ENCODE results near the gene KLHDC8B.
A peak's percentile ranks its signal among the peaks of the same experiment; 100 is the strongest.

Gene KLHDC8B

DNA sequence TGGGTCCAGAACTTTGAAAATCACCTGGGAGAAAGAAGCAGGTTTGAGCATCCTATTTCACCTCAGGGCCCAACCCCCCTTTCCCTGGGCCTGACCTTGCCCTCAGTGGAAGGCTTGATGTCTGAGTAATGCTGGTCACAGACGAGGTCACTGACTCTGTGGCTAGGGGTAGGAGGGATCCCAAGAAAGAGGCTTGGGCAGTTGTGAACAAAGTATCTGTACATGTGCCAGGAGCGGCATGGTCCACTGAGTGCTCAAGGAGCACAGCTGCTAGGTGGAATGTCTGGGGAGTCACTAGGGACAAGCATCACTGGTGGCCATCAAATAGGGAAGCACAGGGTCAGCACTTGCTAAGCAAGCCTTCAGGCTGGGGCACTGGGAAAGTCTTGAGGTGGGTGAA, 12.6 kb upstream of the KLHDC8B start:
- DNase-seq (ENCODE audit: low spot score), result peak; percentile 91

DNA sequence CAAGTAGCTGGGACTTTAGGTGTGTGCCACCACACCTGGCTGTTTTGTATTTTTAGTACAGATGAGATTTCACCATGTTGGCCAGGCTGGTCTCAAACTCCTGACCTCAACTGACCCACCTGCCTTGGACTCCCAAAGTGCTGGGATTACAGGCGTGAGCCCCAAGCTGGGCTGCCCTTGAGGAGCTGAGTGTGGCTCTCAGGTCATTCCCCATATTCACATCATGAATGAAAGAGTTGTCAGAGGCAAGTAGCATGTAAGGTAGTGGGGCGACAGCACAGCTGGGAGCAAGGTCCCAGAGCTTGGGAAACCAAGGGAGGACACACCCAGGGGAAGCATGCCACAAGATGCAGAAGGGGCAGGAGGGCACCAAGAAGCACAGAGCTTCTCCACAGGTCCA, 10.2 kb upstream of the KLHDC8B start:
- no peak for DNase-seq (ENCODE audit: low spot score)

DNA sequence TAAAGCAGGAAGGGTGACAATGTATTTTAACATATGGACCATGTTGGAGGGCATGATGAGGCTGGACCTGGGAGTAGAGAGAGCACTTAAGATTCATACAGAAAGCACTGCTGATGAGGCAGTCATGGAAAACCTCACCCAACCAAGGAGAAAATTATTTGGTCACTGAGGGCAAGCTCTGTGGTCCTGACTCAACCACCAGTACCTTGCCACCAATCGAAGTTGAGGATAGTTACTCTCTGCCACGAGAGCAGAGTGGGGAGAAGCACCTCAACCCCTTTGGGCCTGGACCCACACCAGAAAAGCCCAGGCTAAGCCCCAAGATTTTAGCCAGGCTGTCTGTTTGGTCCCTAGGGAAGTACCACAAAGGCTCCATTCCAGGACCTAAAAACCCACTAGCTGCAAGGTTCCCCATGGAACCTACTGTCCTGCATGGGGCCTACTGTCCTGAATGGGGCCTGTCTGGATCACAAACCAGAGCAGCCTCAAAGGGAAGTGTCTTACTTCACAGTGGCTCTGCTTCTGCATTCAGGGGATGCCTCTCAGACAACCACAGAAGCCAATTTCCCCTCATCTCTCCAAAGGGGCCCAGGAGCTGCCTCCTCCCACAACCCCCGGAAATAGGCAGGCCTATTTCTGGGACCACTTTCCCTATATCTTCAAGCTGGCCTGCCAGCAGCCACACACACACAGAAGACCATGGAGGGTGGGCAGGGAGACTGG, 9.4 kb upstream of the KLHDC8B start:
- no peak for DNase-seq (ENCODE audit: low spot score)

GRCh38 chr3:49162751-49163419, 8.5 kb upstream of the KLHDC8B start:
- DNase-seq (ENCODE audit: low spot score), result no peak

- DNase-seq (ENCODE audit: low spot score), result no peak
Measured at GRCh38 chr3:49163609-49164008, 7.8 kb upstream of the KLHDC8B start.

- peak; percentile 19 for DNase-seq (ENCODE audit: low spot score)
Measured at GRCh38 chr3:49164983-49165720, 6.2 kb upstream of the KLHDC8B start.

DNA sequence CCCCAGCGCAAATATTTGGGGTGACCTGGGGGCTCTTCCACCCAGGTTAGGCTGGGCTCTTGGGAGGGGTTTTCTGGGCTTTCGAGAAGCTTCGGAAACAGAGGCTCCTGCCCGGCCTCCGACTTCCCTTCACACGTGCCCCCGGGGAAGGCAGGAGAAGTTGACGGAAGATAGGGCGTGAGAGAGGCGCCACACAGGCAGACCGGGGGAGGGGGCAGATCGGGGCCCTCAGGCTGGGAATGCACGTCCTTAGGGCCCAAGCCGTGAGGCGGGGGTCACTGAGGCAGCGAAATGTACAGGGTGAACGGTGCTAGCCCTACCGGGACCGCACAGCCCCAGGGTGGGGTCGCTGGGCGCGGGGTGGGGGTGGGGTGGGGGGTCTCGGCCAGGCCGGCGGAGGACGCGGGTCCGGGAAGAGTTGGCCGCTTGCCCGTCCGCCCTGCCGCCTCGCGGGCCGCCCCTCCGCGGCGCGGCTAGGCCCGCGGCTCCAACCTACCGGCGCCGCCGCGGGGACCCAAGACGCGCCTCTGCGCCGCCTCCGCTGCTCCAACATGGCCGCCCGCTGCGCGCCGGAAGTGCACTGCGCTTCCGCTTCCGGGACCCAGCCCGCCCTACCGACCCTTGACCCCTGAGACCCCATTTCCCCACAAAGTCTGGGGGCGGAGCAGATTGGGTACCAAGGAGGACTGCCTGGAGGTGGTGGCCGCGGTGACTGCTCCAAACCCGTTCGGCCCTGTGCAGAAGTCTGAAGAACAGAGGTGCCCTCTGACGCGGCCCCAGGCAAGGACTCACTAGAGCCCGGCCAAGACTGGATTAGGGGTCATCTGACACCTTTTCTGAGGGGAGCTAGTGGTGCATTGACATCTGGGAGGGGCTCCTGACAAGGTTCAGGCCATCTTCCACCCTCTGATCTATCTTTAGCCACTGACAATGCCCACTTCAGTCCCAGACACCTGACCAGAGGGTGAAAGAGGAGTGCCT, 5.3 kb upstream of the KLHDC8B start, which contains the start of gene CCDC71:
Gene CCDC71, minus strand, starts transcription at position 561 of the 981 bp plus-strand sequence. CDS start 2,123 bp downstream, outside the sequence.
- peak; percentile 72 for DNase-seq (ENCODE audit: low spot score)

GRCh38 chr3:49166752-49167556, 4.4 kb upstream of the KLHDC8B start:
- no peak for DNase-seq (ENCODE audit: low spot score)

GRCh38 chr3:49170744-49171118, 667 bp upstream of the KLHDC8B start:
- DNase-seq (ENCODE audit: low spot score), result no peak

DNA sequence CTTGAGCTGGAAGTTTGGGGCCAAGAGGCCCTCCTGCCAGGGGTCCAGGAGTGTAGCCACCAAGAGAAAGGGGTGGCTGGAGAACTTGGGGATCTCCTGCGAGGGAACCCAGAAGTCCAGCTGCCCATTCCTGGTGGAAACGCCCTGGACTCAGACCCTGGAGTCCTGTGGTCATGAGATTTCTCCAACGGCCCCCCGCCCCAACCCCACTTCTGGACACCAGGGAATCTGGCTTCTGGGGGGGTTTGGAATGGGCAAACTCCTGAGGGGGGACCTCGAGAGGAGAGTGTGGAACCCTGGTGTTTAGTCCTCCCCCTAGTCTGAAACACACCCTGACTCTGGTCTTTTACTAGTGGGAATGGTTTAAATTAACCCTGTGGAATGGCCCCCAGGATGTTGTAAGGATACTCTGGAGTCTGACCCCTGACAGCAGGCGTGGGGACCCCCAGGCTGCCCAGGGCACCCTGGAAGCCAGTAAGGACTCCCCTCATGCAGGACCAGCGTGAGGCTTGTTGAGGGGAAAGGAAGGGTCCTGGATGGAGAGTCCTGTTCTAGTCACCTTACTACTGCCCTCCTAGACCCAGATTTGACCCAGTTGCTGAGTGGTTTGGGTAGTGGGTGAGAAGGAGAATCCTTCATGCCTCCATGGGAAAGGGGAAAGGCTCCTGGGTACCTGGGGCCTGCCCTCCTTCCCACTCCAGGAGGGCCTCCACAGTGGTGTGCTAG, 540 bp downstream of the KLHDC8B start:
- no peak for DNase-seq (ENCODE audit: low spot score)

DNA sequence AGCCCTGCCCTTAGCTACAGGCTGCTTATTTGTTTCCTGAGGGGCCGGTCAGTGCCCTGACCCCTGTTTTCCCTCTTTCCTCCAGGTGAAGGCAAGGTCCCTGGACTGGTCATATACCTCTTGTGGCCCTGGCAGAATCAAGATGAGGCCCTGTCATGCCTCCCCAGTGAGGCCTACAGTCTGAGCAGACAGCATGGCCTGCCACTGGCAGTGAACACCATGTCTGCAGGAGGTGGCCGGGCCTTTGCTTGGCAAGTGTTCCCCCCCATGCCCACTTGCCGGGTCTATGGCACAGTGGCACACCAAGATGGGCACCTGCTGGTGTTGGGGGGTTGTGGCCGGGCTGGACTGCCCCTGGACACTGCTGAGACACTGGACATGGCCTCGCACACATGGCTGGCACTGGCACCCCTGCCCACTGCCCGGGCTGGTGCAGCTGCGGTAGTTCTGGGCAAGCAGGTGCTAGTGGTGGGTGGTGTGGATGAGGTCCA, 1.2 kb downstream of the KLHDC8B start:
- DNase-seq (ENCODE audit: low spot score), result no peak

DNA sequence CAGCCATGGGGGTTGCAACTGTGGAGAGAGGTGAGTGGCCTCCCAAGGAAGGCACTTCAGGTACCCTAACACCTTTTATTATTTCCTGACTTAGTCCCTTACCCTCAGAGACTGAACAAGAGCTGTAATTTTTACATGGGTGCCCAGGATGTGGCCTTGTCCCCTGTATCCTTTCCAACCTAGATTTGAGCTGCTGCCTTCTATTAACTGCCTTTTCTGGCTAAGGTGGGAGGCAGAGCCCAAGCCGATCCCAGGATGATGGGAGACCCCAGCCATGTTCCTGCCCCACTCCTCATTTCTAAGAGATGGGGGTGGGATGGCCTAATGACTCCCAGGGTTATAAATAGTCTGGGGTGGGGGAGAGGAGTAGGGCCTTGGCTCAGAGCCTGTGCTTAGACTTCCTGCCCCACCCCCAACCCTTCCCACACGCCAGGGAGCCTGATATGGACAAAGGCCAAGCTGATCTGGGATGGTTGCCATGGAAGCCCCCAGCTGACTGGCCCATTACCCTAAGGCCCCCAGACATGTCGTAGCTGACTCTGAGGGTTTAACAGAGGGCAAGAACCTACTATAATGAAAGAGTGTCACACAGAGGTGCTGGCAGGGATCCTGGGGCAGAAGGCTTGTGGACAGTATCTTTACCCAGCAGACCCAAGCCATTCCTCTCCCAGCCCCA, 1.9 kb downstream of the KLHDC8B start:
- DNase-seq (ENCODE audit: low spot score), result no peak

GRCh38 chr3:49173792-49174170, 2.4 kb downstream of the KLHDC8B start:
- no peak for DNase-seq (ENCODE audit: low spot score)

DNA sequence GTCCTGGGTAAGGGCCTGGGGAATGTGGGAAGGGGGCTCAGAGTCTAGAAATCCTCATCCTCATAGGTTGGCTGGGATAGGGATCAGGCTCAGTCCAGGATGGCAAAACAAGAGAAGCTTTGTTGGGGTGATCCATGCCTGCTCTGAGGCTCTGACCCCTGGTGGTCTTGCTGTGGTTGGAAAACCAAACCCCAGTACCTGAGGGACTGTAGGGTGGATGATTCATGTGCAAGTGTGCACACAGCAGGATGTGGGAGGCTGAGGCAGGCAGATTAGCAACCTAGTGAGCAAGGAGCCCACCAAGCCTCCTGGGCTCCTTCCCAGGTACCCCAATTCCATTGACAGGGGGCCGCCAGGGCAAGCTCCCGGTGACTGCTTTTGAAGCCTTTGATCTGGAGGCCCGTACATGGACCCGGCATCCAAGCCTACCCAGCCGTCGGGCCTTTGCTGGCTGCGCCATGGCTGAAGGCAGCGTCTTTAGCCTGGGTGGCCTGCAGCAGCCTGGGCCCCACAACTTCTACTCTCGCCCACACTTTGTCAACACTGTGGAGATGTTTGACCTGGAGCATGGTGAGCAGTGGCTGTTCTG, 3.1 kb downstream of the KLHDC8B start:
- no peak for DNase-seq (ENCODE audit: low spot score)

GRCh38 chr3:49175530-49175929, 4.1 kb downstream of the KLHDC8B start:
- DNase-seq (ENCODE audit: low spot score), result no peak

DNA sequence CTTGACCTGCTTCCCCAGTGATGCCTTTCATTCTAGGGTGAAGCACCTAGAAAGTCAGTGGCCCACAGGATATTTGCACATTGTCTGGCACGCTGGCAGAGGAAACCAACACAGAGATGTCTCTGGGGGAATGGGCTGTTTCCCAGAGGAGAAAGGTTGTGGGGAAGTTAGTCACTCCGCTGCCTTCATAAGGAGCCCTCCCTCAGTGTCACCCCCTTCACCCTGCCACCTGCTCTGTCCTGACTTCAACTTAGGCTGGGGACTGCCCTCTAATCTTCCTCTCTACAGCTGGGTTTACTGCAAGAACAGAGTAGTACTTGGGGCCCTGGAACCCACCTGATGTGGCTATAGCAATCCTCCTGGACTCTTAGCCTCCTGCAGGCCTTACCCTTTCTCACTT, 5.7 kb downstream of the KLHDC8B start:
- no peak for DNase-seq (ENCODE audit: low spot score)

DNA sequence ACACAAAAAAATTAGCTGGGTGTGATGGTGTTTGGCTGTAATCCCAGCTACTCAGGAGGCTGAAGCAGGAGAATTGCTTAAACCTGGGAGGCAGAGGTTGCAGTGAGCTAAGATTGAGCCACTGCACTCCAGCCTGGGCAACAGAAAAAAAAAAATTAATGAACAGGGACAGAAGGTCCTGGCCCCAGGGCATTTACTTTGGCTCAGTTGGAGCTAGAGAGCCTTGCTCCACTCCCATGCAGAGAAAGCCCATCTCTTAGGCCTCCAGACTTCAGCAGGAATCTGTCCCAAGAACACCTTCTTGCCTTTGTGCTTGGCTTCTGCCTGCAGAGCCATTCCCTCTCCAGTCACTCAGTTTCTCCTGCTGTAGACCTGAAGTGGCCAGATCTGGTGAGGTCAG, 8.7 kb downstream of the KLHDC8B start:
- no peak for DNase-seq (ENCODE audit: low spot score)

GRCh38 chr3:49181351-49181750, 10.0 kb downstream of the KLHDC8B start:
- DNase-seq (ENCODE audit: low spot score), result peak; percentile 43

GRCh38 chr3:49182682-49183081, 11.3 kb downstream of the KLHDC8B start:
- DNase-seq (ENCODE audit: low spot score), result no peak

All from kidney tubule cell (primary cell).